ENCODE results near the gene SDK1.

The SDK1 gene

GRCh38 chr7:4017081-4017480, 716.0 kb downstream of the SDK1 start:
- no peak for DNase-seq (ENCODE audit: low read depth)

GRCh38 chr7:4017785-4018184, 716.7 kb downstream of the SDK1 start:
- DNase-seq (ENCODE audit: low read depth): no peak

GRCh38 chr7:4018601-4019316, 717.7 kb downstream of the SDK1 start:
- DNase-seq (ENCODE audit: low read depth): no peak

GRCh38 chr7:4020086-4020485, 719.0 kb downstream of the SDK1 start:
- no peak for DNase-seq (ENCODE audit: low read depth)

- no peak for DNase-seq (ENCODE audit: low read depth)
Measured at GRCh38 chr7:4021413-4021812, 720.4 kb downstream of the SDK1 start.

- DNase-seq (ENCODE audit: low read depth): no peak
Measured at GRCh38 chr7:4022265-4022664, 721.2 kb downstream of the SDK1 start.

- no peak for DNase-seq (ENCODE audit: low read depth)
Measured at GRCh38 chr7:4023502-4023901, 722.5 kb downstream of the SDK1 start.

GRCh38 chr7:4024133-4024532, 723.1 kb downstream of the SDK1 start:
- DNase-seq (ENCODE audit: low read depth): no peak

- no peak for DNase-seq (ENCODE audit: low read depth)
Measured at GRCh38 chr7:4024806-4025205, 723.8 kb downstream of the SDK1 start.

GRCh38 chr7:4025210-4025609, 724.2 kb downstream of the SDK1 start:
- DNase-seq (ENCODE audit: low read depth): no peak

GRCh38 chr7:4025694-4026615, 724.9 kb downstream of the SDK1 start:
- DNase-seq (ENCODE audit: low read depth): no peak

GRCh38 chr7:4026941-4027486, 726.0 kb downstream of the SDK1 start:
- no peak for DNase-seq (ENCODE audit: low read depth)

- DNase-seq (ENCODE audit: low read depth): no peak
Measured at GRCh38 chr7:4028221-4028620, 727.2 kb downstream of the SDK1 start.

- DNase-seq (ENCODE audit: low read depth): no peak
Measured at GRCh38 chr7:4029941-4030340, 728.9 kb downstream of the SDK1 start.

- DNase-seq (ENCODE audit: low read depth): no peak
Measured at GRCh38 chr7:4030346-4030950, 729.4 kb downstream of the SDK1 start.

GRCh38 chr7:4033996-4034395, 732.9 kb downstream of the SDK1 start:
- DNase-seq (ENCODE audit: low read depth): no peak

GRCh38 chr7:4037308-4037707, 736.3 kb downstream of the SDK1 start:
- DNase-seq (ENCODE audit: low read depth): no peak

GRCh38 chr7:4037877-4038276, 736.8 kb downstream of the SDK1 start:
- DNase-seq (ENCODE audit: low read depth): no peak

GRCh38 chr7:4040109-4040928, 739.3 kb downstream of the SDK1 start:
- no peak for DNase-seq (ENCODE audit: low read depth)

- no peak for DNase-seq (ENCODE audit: low read depth)
Measured at GRCh38 chr7:4042402-4043045, 741.5 kb downstream of the SDK1 start.

GRCh38 chr7:4043988-4044387, 742.9 kb downstream of the SDK1 start:
- DNase-seq (ENCODE audit: low read depth): no peak
